Nephron progenitor cell (in vitro differentiated cells): Measurements from ENCODE around the gene JAK1.

ENCODE experiments used
- DNase-seq: peaks from one replicate; pipeline ENCODE4 v3.0.0; 2021
- H3K27ac Mint-ChIP-seq: 2 replicates; pipeline ENCODE4 v1.8.0; 2021; ENCODE audit warnings: mild to moderate bottlenecking, moderate library complexity, mixed read lengths
- H3K27me3 Mint-ChIP-seq: 2 replicates; pipeline ENCODE4 v1.8.0; 2021; ENCODE audit warnings: mild to moderate bottlenecking, low read depth, mixed read lengths; ENCODE audit not compliant: poor library complexity
- H3K36me3 Mint-ChIP-seq: 2 replicates; pipeline ENCODE4 v1.8.0; 2021; ENCODE audit warnings: low read depth, mixed read lengths
- H3K4me1 Mint-ChIP-seq: 2 replicates; pipeline ENCODE4 v1.8.0; 2021; ENCODE audit warnings: mixed read lengths
- H3K4me3 Mint-ChIP-seq: 2 replicates; pipeline ENCODE4 v1.8.0; 2021; ENCODE audit warnings: mild to moderate bottlenecking, moderate library complexity, mixed read lengths
- H3K9me3 Mint-ChIP-seq: 2 replicates; pipeline ENCODE4 v1.8.0; 2021; ENCODE audit warnings: mild to moderate bottlenecking, moderate library complexity, mixed read lengths
- TF ChIP-seq, protein P1 (sequence below): fragments of 200-600 bp; sonication (generic); IDR thresholded peaks from 2 replicates; pipeline ENCODE4 v1.5.0; 2021; ENCODE audit warnings: antibody characterized with exemption

The JAK1 gene

DNA sequence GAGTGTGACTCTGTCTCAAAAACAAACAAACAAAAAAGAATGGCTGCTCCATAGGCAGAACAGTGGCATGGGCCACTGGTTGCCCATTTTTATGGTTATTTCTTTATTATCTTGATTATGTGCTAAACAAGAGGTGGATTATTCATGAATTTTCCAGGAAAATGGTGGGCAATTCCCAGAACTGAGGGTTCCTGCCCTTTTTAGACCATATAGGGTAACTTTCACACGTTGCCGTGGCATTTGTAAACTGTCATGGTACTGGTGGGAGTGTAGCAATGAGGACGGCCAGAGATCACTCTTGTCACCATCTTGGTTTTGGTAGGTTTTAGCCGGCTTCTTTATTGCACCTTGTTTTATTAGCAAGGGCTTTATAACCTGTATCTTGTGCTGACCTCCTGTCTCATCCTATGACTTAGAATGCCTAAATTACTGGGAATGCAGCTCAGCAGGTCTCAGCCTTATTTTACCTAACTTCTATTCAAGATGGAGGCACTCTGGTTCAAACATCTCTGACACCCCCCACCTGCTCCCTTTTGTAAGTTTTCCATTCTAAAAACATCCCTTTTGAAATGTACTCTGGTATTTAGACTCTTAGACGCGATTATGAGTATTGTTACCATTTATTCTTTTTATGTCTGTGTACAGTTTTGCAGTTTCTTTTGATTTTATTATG lies 164.4 kb downstream of the JAK1 start:
- H3K36me3 Mint-ChIP-seq, result peaks cover 36% of the 10 kb centered on the region
- no peak for DNase-seq
- no peaks in the 10 kb centered on the region for H3K4me1 Mint-ChIP-seq
- no peak overlapping the region for H3K27ac Mint-ChIP-seq
- no peaks in the 10 kb centered on the region for H3K27me3 Mint-ChIP-seq
- no peak overlapping the region for H3K4me3 Mint-ChIP-seq
- peaks cover 9% of the 10 kb centered on the region for H3K9me3 Mint-ChIP-seq
- TF ChIP-seq, protein P1, sequence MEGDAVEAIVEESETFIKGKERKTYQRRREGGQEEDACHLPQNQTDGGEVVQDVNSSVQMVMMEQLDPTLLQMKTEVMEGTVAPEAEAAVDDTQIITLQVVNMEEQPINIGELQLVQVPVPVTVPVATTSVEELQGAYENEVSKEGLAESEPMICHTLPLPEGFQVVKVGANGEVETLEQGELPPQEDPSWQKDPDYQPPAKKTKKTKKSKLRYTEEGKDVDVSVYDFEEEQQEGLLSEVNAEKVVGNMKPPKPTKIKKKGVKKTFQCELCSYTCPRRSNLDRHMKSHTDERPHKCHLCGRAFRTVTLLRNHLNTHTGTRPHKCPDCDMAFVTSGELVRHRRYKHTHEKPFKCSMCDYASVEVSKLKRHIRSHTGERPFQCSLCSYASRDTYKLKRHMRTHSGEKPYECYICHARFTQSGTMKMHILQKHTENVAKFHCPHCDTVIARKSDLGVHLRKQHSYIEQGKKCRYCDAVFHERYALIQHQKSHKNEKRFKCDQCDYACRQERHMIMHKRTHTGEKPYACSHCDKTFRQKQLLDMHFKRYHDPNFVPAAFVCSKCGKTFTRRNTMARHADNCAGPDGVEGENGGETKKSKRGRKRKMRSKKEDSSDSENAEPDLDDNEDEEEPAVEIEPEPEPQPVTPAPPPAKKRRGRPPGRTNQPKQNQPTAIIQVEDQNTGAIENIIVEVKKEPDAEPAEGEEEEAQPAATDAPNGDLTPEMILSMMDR, result no peak

DNA sequence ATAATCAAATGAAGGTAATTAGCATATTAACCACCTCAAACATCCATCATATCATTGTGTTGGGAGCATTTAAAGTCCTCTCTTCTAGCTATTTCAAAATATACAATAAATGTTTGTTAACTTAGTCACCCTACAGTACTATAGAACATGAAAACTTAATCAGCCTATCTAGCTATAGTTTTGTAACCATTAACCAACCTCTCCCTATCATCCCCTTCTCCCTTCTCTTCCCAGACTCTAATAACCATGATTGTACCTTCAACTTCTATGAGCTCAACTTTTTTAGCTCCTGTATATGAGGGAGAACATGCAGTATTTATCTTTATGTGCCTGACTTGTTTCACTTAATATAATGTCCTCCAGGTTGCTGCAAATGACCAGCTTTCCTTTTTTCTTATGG lies 167.5 kb downstream of the JAK1 start:
- H3K27me3 Mint-ChIP-seq, result no peaks in the 10 kb centered on the region
- peaks cover 47% of the 10 kb centered on the region for H3K36me3 Mint-ChIP-seq
- H3K4me1 Mint-ChIP-seq, result no peaks in the 10 kb centered on the region
- peaks cover 9% of the 10 kb centered on the region for H3K9me3 Mint-ChIP-seq
- TF ChIP-seq, protein P1, result no peak
- no peak overlapping the region for H3K4me3 Mint-ChIP-seq
- DNase-seq, result no peak
- no peak overlapping the region for H3K27ac Mint-ChIP-seq

DNA sequence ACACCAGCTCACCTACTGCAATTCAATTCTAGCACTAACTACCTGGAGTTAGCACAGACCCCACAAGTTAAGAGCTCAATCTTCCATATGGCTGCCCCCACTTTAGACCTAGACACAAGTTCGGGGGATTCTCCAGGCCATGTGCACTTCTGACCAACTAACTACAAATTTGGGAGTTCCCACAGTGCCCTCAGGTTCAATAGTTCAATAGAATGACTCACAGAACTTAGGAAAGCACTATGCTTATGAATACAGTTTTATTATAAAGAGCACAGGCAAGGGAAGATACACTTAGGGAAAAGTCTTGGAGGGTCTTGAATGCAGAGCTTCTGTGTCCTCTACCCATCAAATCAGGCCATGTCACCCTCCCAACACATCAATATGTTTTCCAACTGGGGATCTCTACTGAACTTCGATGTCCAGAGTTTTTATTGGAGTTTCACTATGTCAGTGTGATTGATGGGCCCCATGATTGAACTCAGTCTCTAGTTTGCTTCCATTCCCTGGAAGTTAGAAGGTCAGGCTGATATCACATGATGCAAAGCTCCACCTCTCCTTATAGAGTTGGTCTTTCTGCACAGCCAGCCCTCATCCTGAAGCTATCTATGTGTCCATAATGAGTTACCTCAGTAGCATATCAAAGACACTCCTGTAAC lies 175.4 kb downstream of the JAK1 start:
- Mint-ChIP-seq H3K27me3 (no peaks in the 10 kb centered on the region), H3K4me3 (no peak overlapping the region), H3K4me1 (no peaks in the 10 kb centered on the region), H3K27ac (no peak overlapping the region), H3K9me3 (peaks cover 30% of the 10 kb centered on the region), H3K36me3 (peaks cover 78% of the 10 kb centered on the region)
- DNase-seq, result no peak
- TF ChIP-seq, protein P1, result no peak
